Measurements from ENCODE around the gene CALN1. TPM values are rescaled to one million over a fixed set of nuclear protein-coding genes. Genes with fewer than 3 reads are reported as not detected.

CALN1 gene
- total and polyA plus RNA-seq, 2 of the 8 experiments (the other 6 are each of a cell fraction or from before 2014, with no cell fraction given): 6.4 to 15.2 TPM

GRCh38 chr7:72275382-72276070, 136.6 kb downstream of the CALN1 start (continued):
- no peak for TF ChIP-seq GABPA (IDR thresholded peaks at IDR 0.05; ENCODE audit: borderline replicate concordance, insufficient read depth, low read length)
- TF ChIP-seq RXRA (IDR thresholded peaks at IDR 0.05; ENCODE audit: insufficient read depth, low read depth, low read length): no peak
- no peak for TF ChIP-seq ATF3 (IDR thresholded peaks at IDR 0.05; ENCODE audit: insufficient read depth, low read depth, low read length)
- no peak for TF ChIP-seq ZNF274 (IDR thresholded peaks at IDR 0.05; ENCODE audit: borderline replicate concordance, extremely low read depth, low read length)
- TF ChIP-seq POLR2AphosphoS5 (IDR thresholded peaks at IDR 0.05; ENCODE audit: low read depth, low read length): no peak
- TF ChIP-seq HDAC6 (IDR thresholded peaks at IDR 0.05; ENCODE audit: low read depth, low read length): no peak
- TF ChIP-seq POLR2A (IDR thresholded peaks at IDR 0.05; ENCODE audit: control extremely low read depth in 1 of 2, low read depth in 2 of 2, low read length in 2 of 2): no peak
- TF ChIP-seq SP1 (IDR thresholded peaks at IDR 0.05; ENCODE audit: low read depth, low read length): no peak

All from H1 (cell line).